Right lobe of liver (tissue), 6 donors: Measurements from ENCODE around the gene THBS1. TPM values are rescaled to one million over a fixed set of nuclear protein-coding genes. Genes with fewer than 3 reads are reported as not detected.

ENCODE experiments used
- ATAC-seq, 4 donors: fragments of 200-7000 bp; cut with Tn5 transposase; one replicate each; pipeline ENCODE4 v1.9.1; 2020; ENCODE audit warnings: mild to moderate bottlenecking in 4 of 4, moderate library complexity in 4 of 4
- DNase-seq, 3 donors: peaks; one replicate each; pipeline ENCODE4 v3.0.0-alpha.2; 2020
- H3K27ac ChIP-seq, 3 donors: fragments of 200-600 bp; one replicate each; pipeline ENCODE4 v1.8.0; 2022
- H3K27me3 ChIP-seq, 2 donors: fragments of 200-600 bp; one replicate each; pipeline ENCODE4 v1.8.0; 2022
- H3K36me3 ChIP-seq, 4 donors: fragments of 200-600 bp; sonication (generic) in 1 of 4; one replicate each; pipeline versions ENCODE4 v1.5.1 to v1.8.0; 2017 to 2022; ENCODE audit warnings: control low read depth in 1 of 4
- H3K4me1 ChIP-seq, 4 donors: fragments of 200-600 bp; sonication (generic) in 1 of 4; one replicate each; pipeline versions ENCODE4 v1.5.1 to v1.8.0; 2017 to 2022; ENCODE audit warnings: control low read depth in 1 of 4
- H3K4me3 ChIP-seq, 3 donors: fragments of 200-600 bp; one replicate each; pipeline ENCODE4 v1.8.0; 2022
- H3K9me3 ChIP-seq, 4 donors: fragments of 200-600 bp; sonication (generic) in 1 of 4; one replicate each; pipeline versions ENCODE4 v1.5.1 to v1.8.0; 2017 to 2022; ENCODE audit warnings: control low read depth in 1 of 4
- POLR2A ChIP-seq: fragments of 450-650 bp; IDR thresholded peaks from one replicate; pipeline ENCODE4 v1.6.1; 2017; ENCODE audit warnings: antibody characterized with exemption, mild to moderate bottlenecking
- WGBS: methylation state at CpG from one replicate; pipeline ENCODE4 v1.1.6; 2018; ENCODE audit warnings: low coverage, low lambda C conversion rate; ENCODE audit not compliant: insufficient coverage; ENCODE audit errors: missing lambda C conversion rate; 5-methylcytosine and 5-hydroxymethylcytosine counted together
- intact Hi-C, 2 donors: fragments of 100-400 bp; cut with DNase I; formaldehyde crosslinking; loops; one replicate each; pipeline versions ENCODE4 v1.11.2 to v1.14.1; 2022
- total RNA-seq, 6 experiments: library from RNA; depleted of rRNA in 2 of 6; stranded (reverse); fragments of >200 nt in 2 of 6; fragmentation: NEBNext Ultra II Directional in 3 of 6; extraction: Animal tissue kit (Norgen Biotek cat#: 25700) in 3 of 6; gene quantifications; one replicate each; pipeline versions ENCODE4 v1.1.0 to v1.2.4, GENCODE V29; 2016 to 2023
- TF ChIP-seq, protein P1 (sequence below), 4 donors: fragments of 200-600 bp in 3 of 4; fragments of 450-650 bp in 1 of 4; IDR thresholded peaks; one replicate each; pipeline versions ENCODE4 v1.5.1 to v1.8.0; 2016 to 2022; ENCODE audit warnings: antibody characterized with exemption in 4 of 4, mild to moderate bottlenecking in 2 of 4
- donor health status: DM: no; HTN: yes; CAD: no.
- donor health status: DM: no; HTN: no; CAD: no.
- donor health status: DM: no; HTN: no; CAD: no.
- donor health status: DM: no; HTN: yes; CAD: no.
- donor health status: DM: no; HTN: yes; CAD: no.

The THBS1 gene
- total RNA-seq, 6 experiments from 2014 or later = 10.7 to 253 (median 64.6) TPM

DNA sequence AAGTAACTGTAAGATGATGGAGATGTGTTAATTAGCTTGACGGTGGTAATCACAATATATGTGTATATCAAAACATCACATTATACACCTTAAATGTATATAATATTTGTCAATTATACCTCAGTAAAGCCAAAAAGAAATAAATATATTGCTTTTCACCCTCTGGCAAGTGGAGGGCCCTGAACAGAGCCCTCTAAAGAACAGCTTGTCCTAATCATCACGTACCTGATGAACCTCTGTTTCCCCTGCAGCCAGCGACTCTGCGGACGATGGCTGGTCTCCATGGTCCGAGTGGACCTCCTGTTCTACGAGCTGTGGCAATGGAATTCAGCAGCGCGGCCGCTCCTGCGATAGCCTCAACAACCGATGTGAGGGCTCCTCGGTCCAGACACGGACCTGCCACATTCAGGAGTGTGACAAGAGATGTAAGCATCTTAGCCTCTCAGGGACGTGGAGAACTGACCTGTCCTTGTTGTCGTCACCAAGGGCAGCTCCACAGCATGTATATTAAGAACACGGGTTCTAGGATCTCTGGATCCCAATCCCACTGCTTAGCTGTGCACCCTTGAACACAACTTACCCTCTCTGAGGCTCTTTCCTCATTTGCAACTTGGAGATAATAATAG lies 6.3 kb downstream of the THBS1 start:
- H3K27me3 ChIP-seq = no peaks in the 10 kb centered on the region
- no peak for DNase-seq
- no peak for TF ChIP-seq POLR2A
- TF ChIP-seq, protein P1, sequence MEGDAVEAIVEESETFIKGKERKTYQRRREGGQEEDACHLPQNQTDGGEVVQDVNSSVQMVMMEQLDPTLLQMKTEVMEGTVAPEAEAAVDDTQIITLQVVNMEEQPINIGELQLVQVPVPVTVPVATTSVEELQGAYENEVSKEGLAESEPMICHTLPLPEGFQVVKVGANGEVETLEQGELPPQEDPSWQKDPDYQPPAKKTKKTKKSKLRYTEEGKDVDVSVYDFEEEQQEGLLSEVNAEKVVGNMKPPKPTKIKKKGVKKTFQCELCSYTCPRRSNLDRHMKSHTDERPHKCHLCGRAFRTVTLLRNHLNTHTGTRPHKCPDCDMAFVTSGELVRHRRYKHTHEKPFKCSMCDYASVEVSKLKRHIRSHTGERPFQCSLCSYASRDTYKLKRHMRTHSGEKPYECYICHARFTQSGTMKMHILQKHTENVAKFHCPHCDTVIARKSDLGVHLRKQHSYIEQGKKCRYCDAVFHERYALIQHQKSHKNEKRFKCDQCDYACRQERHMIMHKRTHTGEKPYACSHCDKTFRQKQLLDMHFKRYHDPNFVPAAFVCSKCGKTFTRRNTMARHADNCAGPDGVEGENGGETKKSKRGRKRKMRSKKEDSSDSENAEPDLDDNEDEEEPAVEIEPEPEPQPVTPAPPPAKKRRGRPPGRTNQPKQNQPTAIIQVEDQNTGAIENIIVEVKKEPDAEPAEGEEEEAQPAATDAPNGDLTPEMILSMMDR (IDR thresholded peaks at IDR 0.05) = no peak
- intact Hi-C loops = no loop called here
- peaks cover 0 to 33% (median 13%) of the 10 kb centered on the region in 4 donors for H3K4me1 ChIP-seq
- no peak for ATAC-seq
- H3K27ac ChIP-seq = peak overlapping the region in 2 of 3 donors; percentile 8 to 56
- H3K36me3 ChIP-seq = peaks cover 0 to 59% (median 29%) of the 10 kb centered on the region in 4 donors
- H3K4me3 ChIP-seq = no peak overlapping the region
- 77% methylated on average over 8 of the region's 17 CpGs for WGBS
- H3K9me3 ChIP-seq = no peaks in the 10 kb centered on the region

DNA sequence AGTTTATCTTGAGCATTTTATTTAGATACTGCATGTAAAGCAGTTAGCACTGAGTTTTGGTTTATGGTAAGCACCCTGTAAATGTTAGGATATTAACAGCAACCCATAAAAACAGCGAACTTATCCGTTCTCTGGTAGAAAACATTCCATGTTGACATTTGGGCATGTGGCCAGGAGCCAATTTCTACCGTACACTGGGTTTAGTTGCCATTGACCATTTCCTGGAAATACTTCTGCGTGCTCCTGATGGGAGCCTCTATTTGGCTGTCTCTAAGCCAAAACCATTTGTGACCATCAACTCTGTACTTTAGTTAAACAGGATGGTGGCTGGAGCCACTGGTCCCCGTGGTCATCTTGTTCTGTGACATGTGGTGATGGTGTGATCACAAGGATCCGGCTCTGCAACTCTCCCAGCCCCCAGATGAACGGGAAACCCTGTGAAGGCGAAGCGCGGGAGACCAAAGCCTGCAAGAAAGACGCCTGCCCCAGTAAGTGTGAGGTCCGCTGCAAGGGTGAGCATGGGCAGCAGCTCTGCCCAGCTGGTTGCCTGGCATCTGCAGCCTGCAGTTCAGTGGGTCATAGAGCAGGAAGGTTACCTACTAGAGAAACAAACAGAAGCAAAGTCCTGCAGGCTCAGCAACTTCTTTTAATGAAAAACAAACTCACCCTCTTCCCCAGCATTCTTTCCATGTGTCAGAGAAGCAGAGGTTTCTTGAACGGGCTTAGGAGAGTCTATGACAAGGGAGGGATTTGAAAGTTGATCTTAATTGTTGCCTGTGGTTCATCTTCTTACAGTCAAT lies 7.1 kb downstream of the THBS1 start:
- intact Hi-C loops = no loop called here
- H3K27me3 ChIP-seq = no peaks in the 10 kb centered on the region
- no peak for TF ChIP-seq POLR2A
- TF ChIP-seq, protein P1 (IDR thresholded peaks at IDR 0.05) = no peak
- peaks cover 0 to 66% (median 32%) of the 10 kb centered on the region in 4 donors for H3K36me3 ChIP-seq
- peaks cover 0 to 33% (median 13%) of the 10 kb centered on the region in 4 donors for H3K4me1 ChIP-seq
- peak; percentile 58 to 90 (median 84) for ATAC-seq
- peak; percentile 58 to 81 (median 60) for DNase-seq
- 18% methylated on average over 11 of the region's 13 CpGs for WGBS
- no peaks in the 10 kb centered on the region for H3K9me3 ChIP-seq
- H3K27ac ChIP-seq = peak overlapping the region in 1 of 3 donors; percentile 56
- no peak overlapping the region for H3K4me3 ChIP-seq

DNA sequence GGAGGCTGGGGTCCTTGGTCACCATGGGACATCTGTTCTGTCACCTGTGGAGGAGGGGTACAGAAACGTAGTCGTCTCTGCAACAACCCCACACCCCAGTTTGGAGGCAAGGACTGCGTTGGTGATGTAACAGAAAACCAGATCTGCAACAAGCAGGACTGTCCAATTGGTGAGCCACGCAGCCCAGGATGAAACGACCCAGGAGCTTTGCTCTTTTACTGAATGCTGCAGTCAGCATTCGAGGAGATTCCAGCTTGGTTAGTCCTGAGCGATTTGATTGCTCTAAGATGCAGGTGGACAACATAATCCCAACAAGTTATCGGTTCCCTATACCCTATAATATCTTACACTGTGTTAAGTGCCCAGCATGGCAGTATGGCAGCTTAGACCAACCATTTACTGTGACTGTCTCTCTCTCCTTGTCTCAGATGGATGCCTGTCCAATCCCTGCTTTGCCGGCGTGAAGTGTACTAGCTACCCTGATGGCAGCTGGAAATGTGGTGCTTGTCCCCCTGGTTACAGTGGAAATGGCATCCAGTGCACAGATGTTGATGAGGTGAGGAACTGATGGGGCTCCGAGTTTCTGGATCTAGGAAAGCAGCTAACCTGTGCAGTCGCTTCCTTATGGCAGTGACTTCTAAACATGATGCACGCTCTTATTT lies 7.8 kb downstream of the THBS1 start:
- Histone ChIP-seq H3K4me1 (peaks cover 0 to 33% (median 13%) of the 10 kb centered on the region in 4 donors), H3K9me3 (no peaks in the 10 kb centered on the region), H3K36me3 (peaks cover 0 to 73% (median 36%) of the 10 kb centered on the region in 4 donors), H3K4me3 (no peak overlapping the region), H3K27ac (peak overlapping the region in 1 of 3 donors; percentile 56), H3K27me3 (no peaks in the 10 kb centered on the region)
- intact Hi-C loops = no loop called here
- ATAC-seq (no peak), DNase-seq (no peak)
- WGBS = 82% methylated on average over 7 of the region's 13 CpGs
- TF ChIP-seq, protein P1 (IDR thresholded peaks at IDR 0.05) = no peak
- no peak for TF ChIP-seq POLR2A

DNA sequence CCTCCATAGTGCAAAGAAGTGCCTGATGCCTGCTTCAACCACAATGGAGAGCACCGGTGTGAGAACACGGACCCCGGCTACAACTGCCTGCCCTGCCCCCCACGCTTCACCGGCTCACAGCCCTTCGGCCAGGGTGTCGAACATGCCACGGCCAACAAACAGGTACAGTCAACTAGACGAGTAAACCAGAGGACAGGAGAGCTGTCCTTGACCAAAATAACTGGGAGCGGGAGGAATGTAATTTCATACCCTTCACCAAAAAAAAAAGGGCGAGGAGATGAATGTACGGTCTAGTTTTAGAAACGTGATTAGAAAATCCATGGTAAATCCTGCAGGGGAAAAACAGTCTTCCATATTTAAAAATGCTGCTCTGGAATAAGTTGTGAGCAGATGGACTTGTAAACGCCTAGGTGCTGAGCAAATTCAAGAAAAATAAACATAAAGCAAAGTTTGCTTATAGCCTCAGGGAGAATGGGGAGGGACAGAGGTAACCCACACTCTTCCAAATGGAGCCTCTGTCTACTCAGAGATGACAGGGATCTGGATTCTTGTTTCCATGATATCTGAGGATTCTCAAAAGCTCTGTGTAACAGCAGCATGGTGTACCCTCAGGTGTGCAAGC lies 8.4 kb downstream of the THBS1 start:
- H3K4me3 ChIP-seq = no peak overlapping the region
- H3K4me1 ChIP-seq = peaks cover 0 to 33% (median 13%) of the 10 kb centered on the region in 4 donors
- TF ChIP-seq POLR2A = no peak
- TF ChIP-seq, protein P1 (IDR thresholded peaks at IDR 0.05) = no peak
- WGBS = 86% methylated on average over 14 of the region's 14 CpGs
- H3K27me3 ChIP-seq = no peaks in the 10 kb centered on the region
- no peak overlapping the region for H3K27ac ChIP-seq
- H3K9me3 ChIP-seq = no peaks in the 10 kb centered on the region
- intact Hi-C loops = no loop called here
- no peak for ATAC-seq
- DNase-seq = no peak
- H3K36me3 ChIP-seq = peaks cover 0 to 73% (median 35%) of the 10 kb centered on the region in 4 donors
